Endometrium (tissue), 2 donors: ENCODE data around the gene TTC39A.
"Not testable (repeated sequence)": the region's sequence is repeated elsewhere in the genome, so short reads cannot be mapped to it uniquely, and the experiment has no call there.

Source experiments
- FAIRE-seq: peaks from 2 replicates; lab custom pipeline; 2012; peaks lifted over from hg19 to GRCh38; lab: Jason Lieb, UNC
- donor health status: control.
- donor health status: control.

The TTC39A gene

GRCh38 chr1:51336711-51337110, 6.3 kb upstream of the TTC39A start:
- no peak for FAIRE-seq

- FAIRE-seq = no peak
These were observed 5.6 kb upstream of the TTC39A start for GRCh38 chr1:51336004-51336403.

GRCh38 chr1:51331206-51332100, 1.1 kb upstream of the TTC39A start:
- FAIRE-seq = no peak

- no peak for FAIRE-seq
These were observed 678 bp downstream of the TTC39A start for GRCh38 chr1:51329443-51330325.

GRCh38 chr1:51328926-51329325, 1.4 kb downstream of the TTC39A start:
- no peak for FAIRE-seq

- FAIRE-seq = no peak
These were observed 2.1 kb downstream of the TTC39A start for GRCh38 chr1:51328279-51328678.

GRCh38 chr1:51327386-51327785, 3.0 kb downstream of the TTC39A start:
- no peak for FAIRE-seq

- FAIRE-seq = no peak
These were observed 3.5 kb downstream of the TTC39A start for GRCh38 chr1:51326839-51327238.

GRCh38 chr1:51325878-51326755, 4.2 kb downstream of the TTC39A start:
- FAIRE-seq = no peak

GRCh38 chr1:51325391-51325790, 5.0 kb downstream of the TTC39A start:
- FAIRE-seq = no peak

GRCh38 chr1:51325011-51325385, 5.4 kb downstream of the TTC39A start:
- not testable (repeated sequence) for FAIRE-seq

GRCh38 chr1:51324251-51325010, 5.9 kb downstream of the TTC39A start:
- no peak for FAIRE-seq

GRCh38 chr1:51323778-51324177, 6.6 kb downstream of the TTC39A start:
- no peak for FAIRE-seq

- no peak for FAIRE-seq
These were observed 7.8 kb downstream of the TTC39A start for GRCh38 chr1:51322417-51323101.

GRCh38 chr1:51321924-51322280, 8.5 kb downstream of the TTC39A start:
- FAIRE-seq = no peak

- FAIRE-seq = no peak
These were observed 9.1 kb downstream of the TTC39A start for GRCh38 chr1:51320967-51321923.

- FAIRE-seq = no peak
These were observed 12.6 kb downstream of the TTC39A start for GRCh38 chr1:51317798-51318197.

GRCh38 chr1:51316846-51317120, 13.6 kb downstream of the TTC39A start:
- FAIRE-seq = no peak

- no peak for FAIRE-seq
These were observed 14.1 kb downstream of the TTC39A start for GRCh38 chr1:51316113-51316845.
